Measurements from ENCODE around the gene NLK.
"Not testable (repeated sequence)": the region's sequence is repeated elsewhere in the genome, so short reads cannot be mapped to it uniquely, and the experiment has no call there.

The NLK gene

GRCh38 chr17:28144019-28144418 lies 101.5 kb downstream of the NLK start:
- no peak overlapping the region for H3K27ac ChIP-seq
- no peak overlapping the region for H3K4me3 ChIP-seq
- DNase-seq (ENCODE audit: low spot score): no peak
- no peak for TF ChIP-seq CTCF (IDR thresholded peaks at IDR 0.05)

GRCh38 chr17:28145348-28145747 lies 102.9 kb downstream of the NLK start:
- TF ChIP-seq CTCF (IDR thresholded peaks at IDR 0.05): no peak
- no peak overlapping the region for H3K27ac ChIP-seq
- no peak overlapping the region for H3K4me3 ChIP-seq
- no peak for DNase-seq (ENCODE audit: low spot score)

GRCh38 chr17:28147017-28147416 lies 104.5 kb downstream of the NLK start:
- no peak for TF ChIP-seq CTCF (IDR thresholded peaks at IDR 0.05)
- Histone ChIP-seq H3K27ac (no peak overlapping the region), H3K4me3 (no peak overlapping the region)
- DNase-seq (ENCODE audit: low spot score): no peak

GRCh38 chr17:28151001-28151400 lies 108.5 kb downstream of the NLK start:
- no peak overlapping the region for H3K4me3 ChIP-seq
- no peak overlapping the region for H3K27ac ChIP-seq
- no peak for DNase-seq (ENCODE audit: low spot score)
- TF ChIP-seq CTCF (IDR thresholded peaks at IDR 0.05): no peak

- H3K27ac ChIP-seq: no peak overlapping the region
- no peak for TF ChIP-seq CTCF (IDR thresholded peaks at IDR 0.05)
Observed at GRCh38 chr17:28154214-28154613, 111.7 kb downstream of the NLK start.

GRCh38 chr17:28155405-28155804 lies 112.9 kb downstream of the NLK start:
- DNase-seq (ENCODE audit: low spot score); H3K27ac ChIP-seq; H3K4me3 ChIP-seq: not testable (repeated sequence)

More at GRCh38 chr17:28154214-28154613, 111.7 kb downstream of the NLK start:
- no peak for DNase-seq (ENCODE audit: low spot score)
- no peak overlapping the region for H3K4me3 ChIP-seq

- DNase-seq (ENCODE audit: low spot score): no peak
- Histone ChIP-seq H3K4me3 (no peak overlapping the region), H3K27ac (no peak overlapping the region)
- no peak for TF ChIP-seq CTCF (IDR thresholded peaks at IDR 0.05)
Observed at GRCh38 chr17:28159004-28159403, 116.5 kb downstream of the NLK start.

GRCh38 chr17:28159924-28160323 lies 117.4 kb downstream of the NLK start:
- Histone ChIP-seq H3K27ac (no peak overlapping the region), H3K4me3 (no peak overlapping the region)
- DNase-seq (ENCODE audit: low spot score): no peak
- TF ChIP-seq CTCF (IDR thresholded peaks at IDR 0.05): no peak

All from coronary artery (tissue), 2 donors.